Pancreas (tissue), 10 donors: Measurements from ENCODE around the gene BEST4. TPM values are rescaled to one million over a fixed set of nuclear protein-coding genes. Genes with fewer than 3 reads are reported as not detected.

Source experiments
- ATAC-seq, 4 donors: fragments of 200-7000 bp; cut with Tn5 transposase; one replicate each; pipeline versions ENCODE4 v1.8.0 to v1.9.1; 2020; ENCODE audit warnings: mild to moderate bottlenecking in 4 of 4, moderate library complexity in 4 of 4
- DNase-seq, 6 donors: peaks; one replicate each; pipeline ENCODE4 v3.0.0-alpha.2; 2020
- FAIRE-seq: peaks from 2 replicates; lab custom pipeline; 2012; peaks lifted over from hg19 to GRCh38; lab: Jason Lieb, UNC
- H3K27ac ChIP-seq, 4 donors: fragments of 200-600 bp; sonication (generic); 1 replicate in 3 of 4; 2 replicates in 1 of 4; pipeline versions ENCODE4 v1.5.0 to v1.8.0; 2020
- H3K27me3 ChIP-seq, 4 donors: fragments of 200-600 bp; one replicate each; pipeline ENCODE4 v1.8.0; 2021
- H3K36me3 ChIP-seq, 3 donors: fragments of 200-600 bp; sonication (generic) in 1 of 3; one replicate each; pipeline versions ENCODE4 v1.5.0 to v1.8.0; 2020 to 2021
- H3K4me1 ChIP-seq, 3 donors: fragments of 200-600 bp; one replicate each; pipeline ENCODE4 v1.8.0; 2021
- H3K4me3 ChIP-seq, 4 donors: fragments of 200-600 bp; sonication (generic) in 2 of 4; one replicate each; pipeline versions ENCODE4 v1.5.0 to v1.8.0; 2020 to 2021
- H3K9me3 ChIP-seq, 4 donors: fragments of 200-600 bp; one replicate each; pipeline ENCODE4 v1.8.0; 2021
- WGBS, 2 donors: extraction: QIAGEN DNeasy Blood & Tissue Kit; methylation state at CpG; one replicate each; pipeline ENCODE4 v1.1.7; 2013; 5-methylcytosine and 5-hydroxymethylcytosine counted together
- intact Hi-C, 3 donors: fragments of 100-400 bp; cut with DNase I; formaldehyde crosslinking; loops; one replicate each; pipeline versions ENCODE4 v1.11.1 to v1.14.2; 2022
- polyA plus RNA-seq, 2 donors: library from polyadenylated mRNA; stranded (reverse); fragments of 200-250 nt; gene quantifications; one replicate each; pipeline ENCODE4 v1.2.3, GENCODE V29; 2013
- total RNA-seq, 6 donors: library from RNA; stranded (reverse); fragmentation: NEBNext Ultra II Directional in 4 of 6; extraction: Animal tissue kit (Norgen Biotek cat#: 25700) in 4 of 6; gene quantifications; one replicate each; pipeline versions ENCODE4 v1.2.1 to v1.2.4, GENCODE V29; 2021 to 2023
- TF ChIP-seq, protein P1 (sequence below), 4 donors: fragments of 200-600 bp; sonication (generic) in 3 of 4; IDR thresholded peaks; one replicate each; pipeline versions ENCODE4 v1.5.0 to v1.8.0; 2021; ENCODE audit warnings: antibody characterized with exemption in 4 of 4
- donor health status: healthy with polysubstance abuse.
- donor health status: DM: no; HTN: no; CAD: no; lungs with moderate emphysema.
- donor health status: DM: no; HTN: no; CAD: no.
- donor health status: control.
- donor health status: control.
- donor health status: Bipolar disorder and iron deficiency.
- donor health status: DM: yes; HTN: yes; CAD: no.
- donor health status: DM: no; HTN: no; CAD: no.
- donor health status: DM: no; HTN: no; CAD: no.
- donor health status: DM: yes; HTN: yes; CAD: no.

Gene BEST4
- under 1 TPM; 0.12 to 0.41 (median 0.32) TPM for total RNA-seq
- under 1 TPM; 0.56 to 0.68 TPM for polyA plus RNA-seq

DNA sequence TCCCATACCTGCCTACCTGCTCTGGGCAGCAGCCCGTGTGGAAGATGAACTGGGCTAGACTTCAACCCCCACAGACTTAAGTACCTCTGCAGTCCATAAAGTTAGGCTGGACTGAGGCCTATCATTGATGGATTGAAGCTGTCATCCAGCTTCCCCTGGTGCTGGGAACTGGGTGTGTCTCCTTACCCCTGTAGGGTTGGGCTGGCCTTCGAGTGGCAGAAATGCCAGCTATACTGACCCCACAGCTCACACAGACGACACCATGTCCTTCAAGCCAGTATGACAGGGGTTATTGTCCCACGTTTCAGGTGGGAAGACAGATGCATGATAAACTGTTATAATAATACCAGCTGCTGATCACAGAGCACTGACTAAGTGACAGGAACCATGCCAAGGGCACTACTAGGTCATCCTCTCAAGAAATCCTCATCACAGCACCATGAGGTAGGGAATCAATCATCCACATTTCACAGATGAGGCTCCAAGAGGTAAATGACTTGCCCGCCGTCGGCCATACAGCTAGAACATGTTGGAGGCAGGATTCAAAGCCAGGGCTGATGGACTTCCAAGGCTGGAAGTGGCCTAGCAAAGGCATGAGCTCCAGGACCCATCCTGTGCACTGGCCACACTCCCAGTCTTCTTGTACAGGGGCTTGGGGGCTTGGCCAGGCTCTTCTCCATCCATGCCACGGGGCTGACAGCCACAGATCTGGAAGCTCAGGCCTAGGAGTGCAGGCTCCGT is at the start of gene BEST4:
TSS of gene BEST4 (minus strand) at position 51 of the 741 bp plus-strand sequence. CDS start 465 bp downstream, outside the sequence.
- FAIRE-seq, result no peak
- H3K27me3 ChIP-seq, result no peaks in the 10 kb centered on the region
- peaks cover 0 to 10% (median 0%) of the 10 kb centered on the region in 3 donors for H3K4me1 ChIP-seq
- no peak within 1 kb of the TSS for H3K27ac ChIP-seq
- H3K4me3 ChIP-seq, result no peak within 1 kb of the TSS
- WGBS, 2 donors, result 78% methylated on average over 9 of the region's 9 CpGs
- DNase-seq, result no peak
- H3K9me3 ChIP-seq, result no peaks in the 10 kb centered on the region
- TF ChIP-seq, protein P1, sequence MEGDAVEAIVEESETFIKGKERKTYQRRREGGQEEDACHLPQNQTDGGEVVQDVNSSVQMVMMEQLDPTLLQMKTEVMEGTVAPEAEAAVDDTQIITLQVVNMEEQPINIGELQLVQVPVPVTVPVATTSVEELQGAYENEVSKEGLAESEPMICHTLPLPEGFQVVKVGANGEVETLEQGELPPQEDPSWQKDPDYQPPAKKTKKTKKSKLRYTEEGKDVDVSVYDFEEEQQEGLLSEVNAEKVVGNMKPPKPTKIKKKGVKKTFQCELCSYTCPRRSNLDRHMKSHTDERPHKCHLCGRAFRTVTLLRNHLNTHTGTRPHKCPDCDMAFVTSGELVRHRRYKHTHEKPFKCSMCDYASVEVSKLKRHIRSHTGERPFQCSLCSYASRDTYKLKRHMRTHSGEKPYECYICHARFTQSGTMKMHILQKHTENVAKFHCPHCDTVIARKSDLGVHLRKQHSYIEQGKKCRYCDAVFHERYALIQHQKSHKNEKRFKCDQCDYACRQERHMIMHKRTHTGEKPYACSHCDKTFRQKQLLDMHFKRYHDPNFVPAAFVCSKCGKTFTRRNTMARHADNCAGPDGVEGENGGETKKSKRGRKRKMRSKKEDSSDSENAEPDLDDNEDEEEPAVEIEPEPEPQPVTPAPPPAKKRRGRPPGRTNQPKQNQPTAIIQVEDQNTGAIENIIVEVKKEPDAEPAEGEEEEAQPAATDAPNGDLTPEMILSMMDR (IDR thresholded peaks at IDR 0.05), result no peak
- no peak for ATAC-seq
- intact Hi-C loops, result loop anchor here in 1 of 3 donors (5.0 kb wide), 2 partner anchors 54 to 224 kb away; partner anchors contain the start of genes HECTD3, PTCH2 and UROD
- H3K36me3 ChIP-seq, result no peaks in the 10 kb centered on the region

GRCh38 chr1:44835738-44836675 is 48.0 kb upstream of the BEST4 start:
- DNase-seq (peak; percentile 74 to 91 (median 86)), FAIRE-seq (no peak), ATAC-seq (peak; percentile 89 to 97 (median 95))
- H3K4me1 ChIP-seq, result no peaks in the 10 kb centered on the region
- no peak overlapping the region for H3K27ac ChIP-seq
- H3K9me3 ChIP-seq, result no peaks in the 10 kb centered on the region
- H3K36me3 ChIP-seq, result no peaks in the 10 kb centered on the region
- TF ChIP-seq, protein P1 (IDR thresholded peaks at IDR 0.05), result peak; percentile 71 to 85 (median 82)
- intact Hi-C loops, result loop anchor here in 1 of 3 donors (10.0 kb wide), 1 partner anchor 169 kb away; no protein-coding TSS in a partner anchor
- no peak overlapping the region for H3K4me3 ChIP-seq
- no peaks in the 10 kb centered on the region for H3K27me3 ChIP-seq
- 56 to 59% methylated on average over 23 of the region's 23 CpGs for WGBS, 2 donors

DNA sequence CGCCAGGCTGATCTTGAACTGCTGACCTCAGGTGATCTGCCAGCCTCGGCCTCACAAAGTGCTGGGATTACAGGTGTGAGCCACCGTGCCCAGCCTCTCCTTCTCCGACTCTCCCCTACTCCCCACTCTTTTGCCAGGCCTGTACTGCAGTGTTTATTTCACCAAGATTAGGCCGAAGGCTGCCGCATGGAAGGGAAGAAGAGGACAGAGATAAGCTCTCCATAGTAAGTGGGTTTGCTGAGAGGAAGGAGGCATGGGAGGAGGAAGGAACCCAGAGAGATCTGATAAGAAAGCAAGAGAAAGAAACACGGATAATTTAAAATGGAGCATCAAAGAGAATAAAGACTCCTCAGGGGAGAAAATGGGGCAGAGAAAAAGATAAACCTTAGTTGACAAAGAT is 46.4 kb upstream of the BEST4 start:
- DNase-seq (no peak), ATAC-seq (no peak), FAIRE-seq (no peak)
- Histone ChIP-seq H3K4me3 (no peak overlapping the region), H3K36me3 (no peaks in the 10 kb centered on the region), H3K4me1 (no peaks in the 10 kb centered on the region), H3K27me3 (no peaks in the 10 kb centered on the region), H3K27ac (no peak overlapping the region), H3K9me3 (no peaks in the 10 kb centered on the region)
- WGBS, 2 donors, result 55 to 64% methylated on average over 7 of the region's 7 CpGs
- TF ChIP-seq, protein P1 (IDR thresholded peaks at IDR 0.05), result no peak
- intact Hi-C loops, result loop anchor here in 1 of 3 donors (10.0 kb wide), 1 partner anchor 170 kb away; no protein-coding TSS in a partner anchor

GRCh38 chr1:44832056-44832705 is 44.2 kb upstream of the BEST4 start:
- H3K9me3 ChIP-seq, result no peaks in the 10 kb centered on the region
- H3K4me1 ChIP-seq, result no peaks in the 10 kb centered on the region
- H3K4me3 ChIP-seq, result no peak overlapping the region
- 70 to 76% methylated on average over 13 of the region's 13 CpGs for WGBS, 2 donors
- H3K27ac ChIP-seq, result no peak overlapping the region
- TF ChIP-seq, protein P1 (IDR thresholded peaks at IDR 0.05), result no peak
- no peaks in the 10 kb centered on the region for H3K27me3 ChIP-seq
- H3K36me3 ChIP-seq, result no peaks in the 10 kb centered on the region
- FAIRE-seq (no peak), DNase-seq (peak in 1 of 6 donors; percentile 13), ATAC-seq (no peak)
- intact Hi-C loops, result loop anchor here in 1 of 3 donors (10.0 kb wide), 1 partner anchor 173 kb away; no protein-coding TSS in a partner anchor
